BLaER1 (cell line): ENCODE results near the gene CEP120.
"Not testable (repeated sequence)": the region's sequence is repeated elsewhere in the genome, so short reads cannot be mapped to it uniquely, and the experiment has no call there.

ENCODE experiments used
- H3K27ac ChIP-seq: shearing (Covaris generic); formaldehyde crosslinking; 2 replicates; pipeline ENCODE4 v1.8.1; 2022
- H3K27me3 ChIP-seq: shearing (Covaris generic); formaldehyde crosslinking; 2 replicates; pipeline ENCODE4 v1.8.1; 2022
- H3K36me3 ChIP-seq: shearing (Covaris generic); formaldehyde crosslinking; 2 replicates; pipeline ENCODE4 v1.8.1; 2022
- H3K4me1 ChIP-seq: shearing (Covaris generic); formaldehyde crosslinking; 2 replicates; pipeline ENCODE4 v1.8.1; 2022
- H3K4me2 ChIP-seq: shearing (Covaris generic); formaldehyde crosslinking; 2 replicates; pipeline ENCODE4 v1.8.1; 2022
- H3K4me3 ChIP-seq: shearing (Covaris generic); formaldehyde crosslinking; 2 replicates; pipeline ENCODE4 v1.8.1; 2022
- H3K9ac ChIP-seq: shearing (Covaris generic); formaldehyde crosslinking; 2 replicates; pipeline ENCODE4 v1.8.1; 2022
- H3K9me3 ChIP-seq: shearing (Covaris generic); formaldehyde crosslinking; 2 replicates; pipeline ENCODE4 v1.8.1; 2022
- H4K20me1 ChIP-seq: shearing (Covaris generic); formaldehyde crosslinking; 2 replicates; pipeline ENCODE4 v1.8.1; 2022
- Cebpa-rat ChIP-seq: shearing (Covaris generic); IDR thresholded peaks from 2 replicates; pipeline ENCODE4 v1.8.1; 2022

Gene CEP120

DNA sequence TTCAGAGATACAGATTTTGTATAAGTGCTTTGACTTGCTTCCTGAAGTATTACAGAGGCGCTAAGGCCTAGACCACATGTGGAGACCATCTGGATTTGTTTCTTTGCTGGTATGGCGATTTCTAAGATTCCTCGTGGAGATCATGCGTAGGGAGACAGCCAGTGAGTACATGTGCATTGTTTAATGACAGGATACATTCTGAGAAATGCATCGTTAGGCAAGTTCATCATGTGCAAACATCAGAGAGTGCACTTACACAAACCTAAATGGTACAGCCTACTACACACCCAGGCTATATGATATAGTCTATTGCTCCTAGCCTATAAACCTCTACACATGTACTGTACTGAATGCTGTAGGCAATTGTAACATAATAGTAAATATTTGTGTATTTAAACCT is 16.5 kb upstream of the CEP120 start:
- no peaks in the 10 kb centered on the region for H3K4me1 ChIP-seq
- no peaks in the 10 kb centered on the region for H3K9me3 ChIP-seq
- H3K4me3 ChIP-seq = no peak overlapping the region
- H3K27ac ChIP-seq = no peak overlapping the region
- no peaks in the 10 kb centered on the region for H4K20me1 ChIP-seq
- no peak overlapping the region for H3K4me2 ChIP-seq
- no peaks in the 10 kb centered on the region for H3K36me3 ChIP-seq
- H3K27me3 ChIP-seq = no peaks in the 10 kb centered on the region
- H3K9ac ChIP-seq = no peak overlapping the region
- TF ChIP-seq Cebpa-rat = no peak

- H4K20me1 ChIP-seq = no peaks in the 10 kb centered on the region
- H3K9ac ChIP-seq = no peak overlapping the region
- no peak overlapping the region for H3K4me3 ChIP-seq
- H3K36me3 ChIP-seq = no peaks in the 10 kb centered on the region
- TF ChIP-seq Cebpa-rat = no peak
- no peak overlapping the region for H3K4me2 ChIP-seq
- H3K27ac ChIP-seq = no peak overlapping the region
- H3K9me3 ChIP-seq = no peaks in the 10 kb centered on the region
- H3K27me3 ChIP-seq = no peaks in the 10 kb centered on the region
- H3K4me1 ChIP-seq = no peaks in the 10 kb centered on the region
Measured at GRCh38 chr5:123438902-123439301, 15.7 kb upstream of the CEP120 start.

GRCh38 chr5:123438244-123438643 is 15.0 kb upstream of the CEP120 start:
- no peaks in the 10 kb centered on the region for H3K9me3 ChIP-seq
- H4K20me1 ChIP-seq = no peaks in the 10 kb centered on the region
- no peak overlapping the region for H3K4me3 ChIP-seq
- no peaks in the 10 kb centered on the region for H3K4me1 ChIP-seq
- H3K4me2 ChIP-seq = no peak overlapping the region
- H3K9ac ChIP-seq = no peak overlapping the region
- no peaks in the 10 kb centered on the region for H3K36me3 ChIP-seq
- no peaks in the 10 kb centered on the region for H3K27me3 ChIP-seq
- no peak for TF ChIP-seq Cebpa-rat
- H3K27ac ChIP-seq = no peak overlapping the region

GRCh38 chr5:123436201-123436600 is 13.0 kb upstream of the CEP120 start:
- no peak for TF ChIP-seq Cebpa-rat
- H3K9me3 ChIP-seq = 0 out of 2 replicates have a peak, but pooled peaks cover 4% of the 10 kb centered on the region
- no peak overlapping the region for H3K4me3 ChIP-seq
- H3K36me3 ChIP-seq = no peaks in the 10 kb centered on the region
- H3K9ac ChIP-seq = no peak overlapping the region
- H4K20me1 ChIP-seq = no peaks in the 10 kb centered on the region
- H3K27ac ChIP-seq = no peak overlapping the region
- no peak overlapping the region for H3K4me2 ChIP-seq
- no peaks in the 10 kb centered on the region for H3K27me3 ChIP-seq
- H3K4me1 ChIP-seq = no peaks in the 10 kb centered on the region

GRCh38 chr5:123434796-123435195 is 11.6 kb upstream of the CEP120 start:
- Histone ChIP-seq H3K4me3 (no peak overlapping the region), H4K20me1 (no peaks in the 10 kb centered on the region), H3K4me2 (no peak overlapping the region), H3K4me1 (no peaks in the 10 kb centered on the region), H3K9ac (no peak overlapping the region), H3K27ac (no peak overlapping the region), H3K27me3 (no peaks in the 10 kb centered on the region), H3K9me3 (peaks cover 8% of the 10 kb centered on the region; the same call in 1 of the 2 replicates), H3K36me3 (no peaks in the 10 kb centered on the region)
- no peak for TF ChIP-seq Cebpa-rat

GRCh38 chr5:123433596-123433995 is 10.4 kb upstream of the CEP120 start:
- Histone ChIP-seq H3K4me1 (no peaks in the 10 kb centered on the region), H3K4me3 (no peak overlapping the region), H3K4me2 (no peak overlapping the region), H3K27ac (no peak overlapping the region), H3K9ac (no peak overlapping the region), H3K27me3 (no peaks in the 10 kb centered on the region), H4K20me1 (no peaks in the 10 kb centered on the region), H3K9me3 (peaks cover 8% of the 10 kb centered on the region; the same call in 1 of the 2 replicates), H3K36me3 (no peaks in the 10 kb centered on the region)
- no peak for TF ChIP-seq Cebpa-rat

DNA sequence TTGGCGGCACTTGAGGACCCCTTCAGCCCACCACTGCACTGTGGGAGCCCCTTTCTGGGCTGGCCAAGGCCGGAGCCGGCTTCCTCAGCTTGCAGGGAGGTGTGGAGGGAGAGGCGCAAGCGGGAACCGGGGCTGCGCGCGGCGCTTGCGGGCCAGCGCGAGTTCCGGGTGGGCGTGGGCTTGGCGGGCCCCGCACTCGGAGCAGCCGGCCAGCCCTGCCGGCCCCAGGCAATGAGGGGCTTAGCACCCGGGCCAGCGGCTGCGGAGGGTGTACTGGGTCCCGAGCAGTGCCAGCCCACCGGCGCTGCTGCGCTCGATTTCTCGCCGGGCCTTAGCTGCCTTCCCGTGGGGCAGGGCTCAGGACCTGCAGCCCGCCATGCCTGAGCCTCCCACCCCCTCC is 7.2 kb upstream of the CEP120 start:
- not testable (repeated sequence) for H3K36me3 ChIP-seq, H3K27ac ChIP-seq, H4K20me1 ChIP-seq, H3K4me1 ChIP-seq, H3K9me3 ChIP-seq, H3K4me3 ChIP-seq, H3K4me2 ChIP-seq, H3K9ac ChIP-seq, H3K27me3 ChIP-seq

DNA sequence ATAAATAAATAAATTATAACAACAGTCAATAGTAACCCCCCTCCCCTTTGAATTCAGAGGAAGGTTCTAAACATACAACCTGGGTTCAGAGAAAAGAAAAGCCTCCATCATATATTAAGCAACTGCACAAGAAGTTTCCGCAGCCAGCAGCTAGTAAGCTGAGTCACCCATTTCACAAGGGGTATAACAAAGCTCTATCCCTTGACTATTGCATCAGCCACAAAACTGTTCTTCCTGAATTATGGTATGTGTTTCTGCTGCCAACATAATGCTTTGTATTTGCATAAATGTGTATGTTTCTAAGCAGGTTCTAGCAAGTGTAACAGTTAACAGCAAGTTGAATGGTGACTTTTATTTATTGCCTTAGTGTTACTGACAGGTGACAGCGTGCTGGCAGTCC is 6.8 kb upstream of the CEP120 start:
- no peaks in the 10 kb centered on the region for H3K36me3 ChIP-seq
- no peak overlapping the region for H3K27ac ChIP-seq
- H3K9me3 ChIP-seq = peaks cover 8% of the 10 kb centered on the region; the same call in 1 of the 2 replicates
- H3K4me3 ChIP-seq = no peak overlapping the region
- no peak overlapping the region for H3K9ac ChIP-seq
- no peak overlapping the region for H3K4me2 ChIP-seq
- no peaks in the 10 kb centered on the region for H3K27me3 ChIP-seq
- TF ChIP-seq Cebpa-rat = no peak
- H4K20me1 ChIP-seq = no peaks in the 10 kb centered on the region
- H3K4me1 ChIP-seq = no peaks in the 10 kb centered on the region

DNA sequence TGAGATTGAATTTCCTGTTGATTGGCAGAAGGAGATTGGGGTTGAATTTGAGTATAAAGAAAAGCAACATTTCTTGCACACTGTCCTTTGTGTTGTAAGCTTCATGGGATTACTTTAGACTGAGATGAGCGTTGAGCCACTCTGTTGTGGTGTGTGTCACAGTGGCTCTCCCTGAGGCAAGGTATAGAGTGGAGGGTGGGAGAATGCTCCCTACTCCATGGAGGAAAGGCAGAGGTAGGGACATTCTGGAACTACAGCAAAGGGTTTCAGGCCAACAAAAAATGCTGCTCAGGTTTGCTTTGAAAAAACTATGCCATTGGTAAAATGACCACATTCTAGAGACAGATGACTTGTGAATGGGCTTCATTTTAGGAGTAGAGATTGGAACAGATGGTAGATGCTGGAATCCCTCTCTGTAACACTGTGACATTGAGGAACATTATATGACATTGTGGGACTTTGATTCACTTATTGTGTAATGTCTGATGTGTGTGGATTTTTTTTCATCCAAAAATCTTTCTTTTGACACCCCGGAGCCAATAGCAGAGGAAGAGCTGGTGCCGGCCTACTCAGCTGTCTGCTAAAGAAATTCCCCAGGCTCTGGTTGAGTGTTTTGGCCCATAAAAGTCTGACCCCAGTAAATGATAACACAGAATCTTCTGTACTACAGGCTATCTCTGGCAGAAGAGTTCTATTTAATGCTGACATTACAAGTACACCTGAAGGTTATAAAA is 6.2 kb upstream of the CEP120 start:
- H4K20me1 ChIP-seq = no peaks in the 10 kb centered on the region
- no peak overlapping the region for H3K4me2 ChIP-seq
- H3K36me3 ChIP-seq = no peaks in the 10 kb centered on the region
- no peaks in the 10 kb centered on the region for H3K27me3 ChIP-seq
- H3K4me1 ChIP-seq = no peaks in the 10 kb centered on the region
- H3K9me3 ChIP-seq = peaks cover 8% of the 10 kb centered on the region; the same call in 1 of the 2 replicates
- no peak overlapping the region for H3K27ac ChIP-seq
- no peak overlapping the region for H3K9ac ChIP-seq
- no peak overlapping the region for H3K4me3 ChIP-seq
- no peak for TF ChIP-seq Cebpa-rat

- no peak overlapping the region for H3K9ac ChIP-seq
- H4K20me1 ChIP-seq = no peaks in the 10 kb centered on the region
- H3K36me3 ChIP-seq = no peaks in the 10 kb centered on the region
- H3K4me3 ChIP-seq = no peak overlapping the region
- H3K27me3 ChIP-seq = no peaks in the 10 kb centered on the region
- H3K4me2 ChIP-seq = no peak overlapping the region
- no peak overlapping the region for H3K27ac ChIP-seq
- peaks cover 8% of the 10 kb centered on the region; the same call in 1 of the 2 replicates for H3K9me3 ChIP-seq
- TF ChIP-seq Cebpa-rat = no peak
- H3K4me1 ChIP-seq = 0 out of 2 replicates have a peak, but pooled peaks cover 5% of the 10 kb centered on the region
Measured at GRCh38 chr5:123428521-123429220, 5.5 kb upstream of the CEP120 start.
